GM18870 (cell line): ENCODE measurements around the gene MIER2.

Experiments used
- ATAC-seq: cut with Tn5 transposase; IDR thresholded peaks from one replicate; pipeline ENCODE4 v1.9.1; 2021; ENCODE audit warnings: moderate library complexity; ENCODE audit not compliant: unreplicated experiment

MIER2 gene

GRCh38 chr19:310781-311496 lies 33.7 kb downstream of the MIER2 start:
- ATAC-seq = no peak

- ATAC-seq = no peak
Measured at GRCh38 chr19:310141-310651, 34.4 kb downstream of the MIER2 start.

- ATAC-seq = no peak
Measured at GRCh38 chr19:309206-309565, 35.4 kb downstream of the MIER2 start.

GRCh38 chr19:308471-309205 lies 36.0 kb downstream of the MIER2 start:
- ATAC-seq = no peak

GRCh38 chr19:307793-308420 lies 36.7 kb downstream of the MIER2 start:
- ATAC-seq = no peak

- no peak for ATAC-seq
Measured at GRCh38 chr19:307111-307531, 37.5 kb downstream of the MIER2 start.

GRCh38 chr19:306151-306900 lies 38.3 kb downstream of the MIER2 start:
- no peak for ATAC-seq

- ATAC-seq = no peak
Measured at GRCh38 chr19:305240-306150, 39.1 kb downstream of the MIER2 start.

GRCh38 chr19:296476-297225 lies 47.9 kb downstream of the MIER2 start:
- no peak for ATAC-seq

- no peak for ATAC-seq
Measured at GRCh38 chr19:295687-296370, 48.8 kb downstream of the MIER2 start.

GRCh38 chr19:294946-295686 lies 49.5 kb downstream of the MIER2 start:
- ATAC-seq = no peak

GRCh38 chr19:294341-294945 lies 50.2 kb downstream of the MIER2 start:
- ATAC-seq = no peak

- ATAC-seq = no peak
Measured at GRCh38 chr19:293436-294110, 51.0 kb downstream of the MIER2 start.

GRCh38 chr19:292951-293350 lies 51.6 kb downstream of the MIER2 start:
- ATAC-seq = no peak

GRCh38 chr19:292281-292884 lies 52.2 kb downstream of the MIER2 start:
- ATAC-seq = no peak

- no peak for ATAC-seq
Measured at GRCh38 chr19:291561-292280, 52.9 kb downstream of the MIER2 start.
